ENCODE results near the gene DDOST.
"Not testable (repeated sequence)": the region's sequence is repeated elsewhere in the genome, so short reads cannot be mapped to it uniquely, and the experiment has no call there.

Gene DDOST

DNA sequence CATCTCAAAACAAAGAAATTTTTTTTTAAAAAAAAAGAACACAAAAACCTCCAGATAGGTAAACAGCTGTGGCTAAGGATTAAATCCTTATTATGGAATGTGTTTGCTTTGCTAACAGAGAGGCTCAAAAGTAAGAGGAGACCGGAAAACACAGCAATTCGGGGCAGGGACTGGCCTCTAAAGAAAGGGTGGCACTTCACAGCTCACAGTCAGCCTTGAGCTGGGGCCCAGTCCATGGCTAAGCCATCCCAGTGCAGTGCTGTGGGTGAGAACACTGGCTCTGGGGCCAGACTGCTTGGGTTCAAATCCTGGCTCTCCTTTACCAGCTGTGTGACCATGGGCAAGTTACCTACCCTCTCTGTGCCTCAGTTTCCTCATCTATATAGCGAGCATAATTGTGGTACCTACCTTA is 28.5 kb upstream of the DDOST start:
- no peak for DNase-seq

GRCh38 chr1:20686883-20687725 is 25.9 kb upstream of the DDOST start:
- DNase-seq = no peak

GRCh38 chr1:20685741-20686140 is 24.6 kb upstream of the DDOST start:
- no peak for DNase-seq

DNA sequence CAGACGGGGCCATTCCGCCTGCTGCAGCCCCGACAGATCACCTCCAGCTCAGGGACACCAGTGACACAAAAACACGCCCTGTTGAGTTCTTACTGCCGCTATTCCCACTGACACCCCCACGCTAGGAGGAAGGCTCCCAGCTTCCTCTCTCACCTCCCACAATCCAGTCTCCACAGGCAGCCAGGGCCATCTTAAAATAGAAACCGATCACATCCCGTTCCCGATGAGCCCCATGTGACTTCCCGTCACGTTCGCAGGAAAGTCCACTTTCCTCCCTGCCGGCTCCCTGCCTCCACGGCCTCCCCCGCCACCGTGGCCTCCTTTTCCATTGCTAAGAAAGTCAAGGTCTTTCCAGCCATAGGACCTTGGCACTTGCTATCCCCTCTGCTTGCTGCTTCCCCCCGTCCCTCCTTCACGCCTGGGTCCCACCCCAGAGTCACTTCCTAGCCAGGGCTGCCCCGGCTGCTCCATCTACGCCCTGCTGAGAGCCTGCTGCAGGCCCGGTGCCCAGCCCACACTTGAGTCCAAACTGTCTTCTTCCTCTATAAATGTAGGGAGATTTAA is 24.0 kb upstream of the DDOST start:
- DNase-seq = no peak

GRCh38 chr1:20684651-20685050 is 23.5 kb upstream of the DDOST start:
- DNase-seq = no peak

GRCh38 chr1:20684050-20684620 is 23.0 kb upstream of the DDOST start:
- no peak for DNase-seq

- no peak for DNase-seq
Measured at GRCh38 chr1:20683614-20684013, 22.4 kb upstream of the DDOST start.

DNA sequence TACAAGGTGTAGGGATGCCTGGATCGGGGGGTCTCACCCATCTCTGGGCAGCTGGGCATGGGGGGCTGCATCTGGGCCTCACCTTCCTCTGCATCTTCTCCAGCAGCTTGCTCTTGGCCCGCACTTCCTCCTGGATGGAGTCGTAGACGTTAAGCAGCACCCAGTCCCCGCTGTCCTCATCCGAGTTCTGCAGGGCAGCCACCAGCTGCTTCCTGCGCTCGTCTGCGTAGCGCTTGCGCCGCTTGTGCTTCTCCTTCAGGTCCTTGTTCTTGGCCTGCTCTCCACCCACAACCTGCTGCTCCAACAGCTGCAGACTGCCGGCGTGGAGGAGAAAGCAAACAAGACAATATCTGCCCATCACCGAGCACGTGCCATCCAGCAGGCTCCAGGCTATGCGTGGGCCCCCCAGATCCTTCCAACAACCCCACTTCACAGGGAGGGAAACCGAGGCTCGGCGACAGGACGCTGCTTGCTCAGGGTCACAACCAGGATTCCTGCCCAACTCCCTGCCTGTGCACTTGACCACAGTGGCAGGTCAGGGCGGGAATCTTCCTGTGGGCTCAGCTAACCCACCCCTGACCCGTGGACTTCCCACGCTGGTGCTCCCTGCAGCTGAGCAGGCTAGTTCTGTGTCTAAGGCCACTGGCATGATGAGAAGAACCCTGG is 21.5 kb upstream of the DDOST start:
- no peak for DNase-seq

GRCh38 chr1:20681999-20682398 is 20.8 kb upstream of the DDOST start:
- no peak for DNase-seq

DNA sequence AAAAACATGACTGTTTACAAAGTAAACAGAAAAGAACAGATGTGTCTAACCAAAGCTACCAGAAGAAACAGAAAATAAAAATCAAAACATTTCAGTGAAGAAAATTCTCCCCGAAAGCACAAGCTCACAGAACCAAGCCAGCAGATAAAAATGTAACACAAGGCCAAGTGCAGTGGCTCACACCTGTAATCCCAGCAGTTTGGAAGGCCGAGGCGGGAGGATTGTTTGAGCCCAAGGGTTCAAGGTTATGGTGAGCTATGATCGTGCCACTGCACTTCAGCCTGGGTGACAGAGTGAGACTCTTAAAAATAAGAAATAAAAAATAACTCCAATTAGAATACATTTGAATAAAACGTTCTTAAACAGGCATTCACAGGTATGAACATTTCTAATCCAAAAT is 19.1 kb upstream of the DDOST start:
- DNase-seq = no peak

- DNase-seq = no peak
Measured at GRCh38 chr1:20678599-20678998, 17.4 kb upstream of the DDOST start.

DNA sequence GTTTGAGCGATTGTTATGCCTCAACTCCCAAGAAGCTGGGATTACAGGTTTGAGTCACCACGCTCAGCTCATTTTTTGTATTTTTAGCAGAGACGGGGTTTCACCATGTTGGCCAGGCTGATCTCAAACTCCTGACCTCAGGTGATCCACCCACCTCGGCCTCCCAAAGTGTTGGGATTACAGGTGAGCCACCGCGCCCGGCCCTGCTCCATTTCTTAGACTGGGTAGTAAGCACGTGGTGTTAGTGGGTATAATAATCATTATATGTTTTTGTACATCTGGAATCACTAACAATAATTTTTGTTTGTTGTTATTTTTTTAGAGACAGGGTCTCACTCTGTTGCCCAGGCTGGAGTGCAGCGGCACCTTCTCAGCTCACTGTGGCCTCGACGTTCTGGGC is 12.5 kb upstream of the DDOST start:
- not testable (repeated sequence) for DNase-seq

DNA sequence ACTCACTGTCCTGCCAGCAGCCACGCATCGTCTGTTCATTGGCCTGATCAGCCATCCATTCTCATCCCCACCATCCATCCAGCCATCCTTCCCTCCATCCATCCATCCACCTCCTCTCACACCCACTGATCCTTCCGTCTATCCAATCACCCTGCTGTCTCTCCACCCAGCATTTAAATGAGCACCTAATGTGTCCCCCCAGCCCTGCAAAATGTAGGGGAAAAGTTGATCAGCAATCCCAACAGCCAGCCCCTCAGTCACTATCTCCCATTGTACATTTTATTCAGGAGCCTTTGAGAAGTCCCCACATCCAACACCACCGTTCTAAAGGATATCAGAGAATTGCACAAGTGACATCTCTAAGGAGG is 11.1 kb upstream of the DDOST start:
- DNase-seq = no peak

DNA sequence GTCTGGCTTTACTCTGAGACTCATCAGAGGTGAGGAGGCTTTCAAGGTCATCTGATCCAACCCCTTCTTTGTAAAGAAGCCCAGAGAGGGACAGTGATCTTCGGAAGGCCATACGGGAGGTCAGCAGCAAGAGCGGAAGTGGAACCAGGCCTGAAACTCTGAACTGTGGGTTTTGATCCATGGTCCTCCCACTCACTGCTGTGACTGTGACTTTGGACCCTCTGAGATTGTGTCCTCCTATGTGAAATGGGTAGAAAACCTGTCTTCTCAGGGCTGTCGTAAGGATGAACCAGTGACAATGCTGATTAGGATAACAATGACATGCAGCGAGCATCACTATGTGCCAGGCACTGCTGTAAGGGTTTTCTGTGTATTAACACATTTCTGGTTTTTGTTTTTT is 9.8 kb upstream of the DDOST start:
- no peak for DNase-seq

DNA sequence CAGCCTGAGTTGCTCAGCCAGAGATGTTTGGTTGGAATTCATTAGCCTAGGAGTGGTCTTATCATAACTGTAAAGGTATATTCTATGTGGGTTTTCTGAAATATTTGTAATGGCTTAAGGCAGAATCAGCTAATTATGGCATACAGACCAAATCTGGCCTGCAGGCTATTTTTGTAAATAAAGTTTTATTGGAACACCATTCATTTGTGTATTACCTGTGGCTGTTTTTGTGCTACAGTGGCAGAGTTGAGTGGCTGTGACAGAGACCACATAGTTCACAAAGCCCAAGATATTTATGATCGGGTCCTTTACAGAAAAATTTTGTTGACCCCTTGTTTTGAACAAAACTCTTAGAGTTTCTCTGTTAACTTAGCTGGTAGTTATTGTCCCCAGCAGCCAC is 7.4 kb upstream of the DDOST start:
- no peak for DNase-seq

- DNase-seq = no peak
Measured at GRCh38 chr1:20666804-20667203, 5.6 kb upstream of the DDOST start.

- DNase-seq = no peak
Measured at GRCh38 chr1:20666146-20666545, 5.0 kb upstream of the DDOST start.

DNA sequence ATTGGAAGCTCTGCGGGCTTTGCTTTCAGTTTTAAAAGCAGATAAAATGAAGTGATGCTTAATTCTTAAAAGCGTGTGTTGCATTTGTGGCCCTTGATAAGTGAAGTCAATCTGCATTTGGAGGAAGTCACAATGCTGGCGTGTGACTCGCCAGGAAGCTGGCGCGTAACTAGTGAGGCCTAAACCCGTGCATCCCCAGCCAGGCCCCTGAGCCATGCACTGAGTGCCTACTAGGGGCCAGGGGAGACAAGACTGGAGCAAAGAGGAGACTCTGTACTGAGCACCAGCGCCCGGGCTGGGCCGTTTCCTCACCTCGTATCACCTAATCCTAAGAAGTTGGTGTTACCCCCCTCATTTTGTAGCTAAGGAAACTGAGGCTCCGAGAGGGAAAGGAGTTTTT is 4.6 kb upstream of the DDOST start:
- no peak for DNase-seq

GRCh38 chr1:20663969-20664715 is 3.0 kb upstream of the DDOST start:
- DNase-seq = no peak

DNA sequence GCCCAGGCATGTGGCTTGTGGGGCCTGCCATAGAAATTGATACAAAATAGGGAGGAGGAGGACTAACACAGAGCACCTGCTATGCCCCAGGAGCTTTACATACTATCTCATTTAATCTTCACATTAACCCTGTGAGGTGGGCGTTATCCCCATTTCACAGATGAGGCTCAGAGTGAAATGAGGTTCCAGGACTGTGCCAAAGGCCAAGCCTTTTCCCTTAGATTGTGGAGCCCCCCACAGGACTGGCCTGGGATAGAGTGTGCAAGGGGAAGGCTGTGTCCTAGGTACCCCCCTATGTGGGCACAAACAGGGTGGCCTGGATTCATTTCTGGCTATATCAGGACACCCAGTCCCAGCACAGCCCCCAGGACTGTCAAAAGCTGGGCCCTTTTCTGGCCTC is 2.2 kb upstream of the DDOST start:
- no peak for DNase-seq

GRCh38 chr1:20662110-20662475 is 924 bp upstream of the DDOST start:
- no peak for DNase-seq

- no peak for DNase-seq
Measured at GRCh38 chr1:20660847-20661206, 342 bp downstream of the DDOST start.

DNA sequence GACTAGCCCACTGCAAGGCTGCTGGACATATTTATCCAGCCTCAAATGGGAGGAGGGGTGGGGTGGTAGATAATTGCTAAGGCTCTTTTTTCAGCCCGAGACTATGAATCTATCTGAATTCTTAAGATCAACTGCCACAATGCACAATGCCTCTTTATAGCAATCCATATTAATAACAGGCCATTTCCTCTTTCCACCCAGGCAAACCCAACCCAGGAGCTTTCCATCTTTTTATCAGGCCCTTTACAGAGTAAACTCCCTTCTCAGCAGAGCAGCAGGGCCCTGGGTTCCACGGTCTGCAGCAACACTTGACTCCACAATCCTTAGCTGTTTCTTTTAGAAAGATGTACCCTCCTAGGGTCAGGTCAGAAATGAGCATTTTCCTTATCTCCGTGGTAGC is 806 bp downstream of the DDOST start:
- DNase-seq = no peak

Data from CD4-positive, alpha-beta T cell treated with Interferon gamma for 1 hour (primary cell).